Esophagus muscularis mucosa (tissue), 4 donors: ENCODE data around the gene SLC38A10. TPM values are rescaled to one million over a fixed set of nuclear protein-coding genes. Genes with fewer than 3 reads are reported as not detected.

ENCODE experiments used
- DNase-seq: peaks from one replicate; pipeline ENCODE4 v3.0.0-alpha.2; 2017; ENCODE audit errors: extremely low spot score
- H3K27ac ChIP-seq, 4 donors: fragments of 200-600 bp; sonication (generic); replicated peaks in 1 of 4; 1 replicate in 3 of 4; 2 replicates in 1 of 4; pipeline ENCODE4 v1.5.1; 2016 to 2019; ENCODE audit warnings: mild to moderate bottlenecking in 1 of 4
- H3K27me3 ChIP-seq, 4 donors: fragments of 200-600 bp; sonication (generic); one replicate each; pipeline versions ENCODE4 v1.5.1 to v1.6.0; 2016 to 2019
- H3K36me3 ChIP-seq, 4 donors: fragments of 200-600 bp; sonication (generic); one replicate each; pipeline ENCODE4 v1.5.1; 2016 to 2019
- H3K4me1 ChIP-seq, 4 donors: fragments of 200-600 bp; sonication (generic); one replicate each; pipeline ENCODE4 v1.5.1; 2016 to 2019
- H3K4me3 ChIP-seq, 4 donors: fragments of 200-600 bp; sonication (generic); 1 replicate in 2 of 4; 2 replicates in 2 of 4; pipeline ENCODE4 v1.5.1; 2016 to 2019; ENCODE audit warnings: mild to moderate bottlenecking in 4 of 4, moderate library complexity in 1 of 4
- H3K9me3 ChIP-seq, 4 donors: fragments of 200-600 bp; sonication (generic); 1 replicate in 3 of 4; 2 replicates in 1 of 4; pipeline ENCODE4 v1.5.1; 2016 to 2019
- EP300 ChIP-seq: sonication (generic); formaldehyde crosslinking; IDR thresholded peaks from one replicate; pipeline ENCODE4 v1.6.1; 2017; ENCODE audit warnings: antibody characterized with exemption
- POLR2A ChIP-seq: fragments of 450-650 bp; IDR thresholded peaks from one replicate; pipeline ENCODE4 v1.6.1; 2017; ENCODE audit warnings: antibody characterized with exemption, moderate library complexity, mild to moderate bottlenecking, low read depth
- POLR2AphosphoS5 ChIP-seq, 2 donors: sonication (generic); formaldehyde crosslinking; IDR thresholded peaks; one replicate each; pipeline ENCODE4 v1.6.1; 2017; ENCODE audit warnings: antibody characterized with exemption in 2 of 2
- WGBS: methylation state at CpG from one replicate; pipeline ENCODE4 v1.1.5; 2018; 5-methylcytosine and 5-hydroxymethylcytosine counted together
- intact Hi-C: fragments of 100-400 bp; cut with DNase I; formaldehyde crosslinking; loops from one replicate; pipeline ENCODE4 v1.15.1; 2023
- total RNA-seq, 4 donors: library from RNA; depleted of rRNA; stranded (reverse); fragments of >200 nt; gene quantifications; one replicate each; pipeline versions ENCODE4 v1.1.0 to v1.2.1, GENCODE V29; 2016
- TF ChIP-seq, protein P1 (sequence below), 3 experiments: fragments of 200-600 bp in 2 of 3; fragments of 450-650 bp in 1 of 3; sonication (generic) in 2 of 3; IDR thresholded peaks; one replicate each; pipeline ENCODE4 v1.5.1; 2017 to 2019; ENCODE audit warnings: antibody characterized with exemption in 3 of 3, mild to moderate bottlenecking in 2 of 3, moderate library complexity in 1 of 3

The SLC38A10 gene
- total RNA-seq, 4 donors from 2014 or later, result 78.0 to 103 (median 93.4) TPM

DNA sequence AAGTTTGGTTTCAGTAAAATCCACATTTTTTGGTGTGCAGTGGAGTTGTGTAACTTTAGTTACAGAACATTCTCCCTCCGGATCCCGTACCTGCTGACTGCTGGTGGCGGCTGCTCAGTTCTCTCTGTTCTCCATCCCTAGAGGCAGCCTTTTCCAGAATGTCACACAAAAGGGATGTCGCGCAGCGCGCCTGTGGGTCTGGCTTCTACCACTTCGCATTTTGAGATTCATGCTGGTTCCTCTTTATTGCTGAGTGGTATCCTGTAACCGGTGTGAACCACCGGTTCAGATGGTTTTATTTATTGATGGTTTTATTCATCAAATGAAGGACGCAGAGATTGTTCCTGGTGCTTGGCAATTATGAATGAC lies 71.4 kb downstream of the SLC38A10 start:
- intact Hi-C loops, result no loop called here
- Histone ChIP-seq H3K27ac (peak overlapping the region; percentile 32 to 69 (median 56)), H3K4me3 (peak overlapping the region; percentile 65 to 85 (median 80)), H3K4me1 (peaks cover 19 to 27% (median 24%) of the 10 kb centered on the region in 4 donors), H3K27me3 (no peaks in the 10 kb centered on the region), H3K9me3 (no peaks in the 10 kb centered on the region), H3K36me3 (peaks cover 7 to 22% (median 15%) of the 10 kb centered on the region in 4 donors)
- no peak for DNase-seq
- no peak for TF ChIP-seq POLR2A
- TF ChIP-seq EP300, result no peak
- TF ChIP-seq, protein P1, sequence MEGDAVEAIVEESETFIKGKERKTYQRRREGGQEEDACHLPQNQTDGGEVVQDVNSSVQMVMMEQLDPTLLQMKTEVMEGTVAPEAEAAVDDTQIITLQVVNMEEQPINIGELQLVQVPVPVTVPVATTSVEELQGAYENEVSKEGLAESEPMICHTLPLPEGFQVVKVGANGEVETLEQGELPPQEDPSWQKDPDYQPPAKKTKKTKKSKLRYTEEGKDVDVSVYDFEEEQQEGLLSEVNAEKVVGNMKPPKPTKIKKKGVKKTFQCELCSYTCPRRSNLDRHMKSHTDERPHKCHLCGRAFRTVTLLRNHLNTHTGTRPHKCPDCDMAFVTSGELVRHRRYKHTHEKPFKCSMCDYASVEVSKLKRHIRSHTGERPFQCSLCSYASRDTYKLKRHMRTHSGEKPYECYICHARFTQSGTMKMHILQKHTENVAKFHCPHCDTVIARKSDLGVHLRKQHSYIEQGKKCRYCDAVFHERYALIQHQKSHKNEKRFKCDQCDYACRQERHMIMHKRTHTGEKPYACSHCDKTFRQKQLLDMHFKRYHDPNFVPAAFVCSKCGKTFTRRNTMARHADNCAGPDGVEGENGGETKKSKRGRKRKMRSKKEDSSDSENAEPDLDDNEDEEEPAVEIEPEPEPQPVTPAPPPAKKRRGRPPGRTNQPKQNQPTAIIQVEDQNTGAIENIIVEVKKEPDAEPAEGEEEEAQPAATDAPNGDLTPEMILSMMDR (IDR thresholded peaks at IDR 0.05), result no peak
- no peak for TF ChIP-seq POLR2AphosphoS5 (IDR thresholded peaks at IDR 0.05)
- WGBS, result 26% methylated on average over 9 of the region's 11 CpGs

DNA sequence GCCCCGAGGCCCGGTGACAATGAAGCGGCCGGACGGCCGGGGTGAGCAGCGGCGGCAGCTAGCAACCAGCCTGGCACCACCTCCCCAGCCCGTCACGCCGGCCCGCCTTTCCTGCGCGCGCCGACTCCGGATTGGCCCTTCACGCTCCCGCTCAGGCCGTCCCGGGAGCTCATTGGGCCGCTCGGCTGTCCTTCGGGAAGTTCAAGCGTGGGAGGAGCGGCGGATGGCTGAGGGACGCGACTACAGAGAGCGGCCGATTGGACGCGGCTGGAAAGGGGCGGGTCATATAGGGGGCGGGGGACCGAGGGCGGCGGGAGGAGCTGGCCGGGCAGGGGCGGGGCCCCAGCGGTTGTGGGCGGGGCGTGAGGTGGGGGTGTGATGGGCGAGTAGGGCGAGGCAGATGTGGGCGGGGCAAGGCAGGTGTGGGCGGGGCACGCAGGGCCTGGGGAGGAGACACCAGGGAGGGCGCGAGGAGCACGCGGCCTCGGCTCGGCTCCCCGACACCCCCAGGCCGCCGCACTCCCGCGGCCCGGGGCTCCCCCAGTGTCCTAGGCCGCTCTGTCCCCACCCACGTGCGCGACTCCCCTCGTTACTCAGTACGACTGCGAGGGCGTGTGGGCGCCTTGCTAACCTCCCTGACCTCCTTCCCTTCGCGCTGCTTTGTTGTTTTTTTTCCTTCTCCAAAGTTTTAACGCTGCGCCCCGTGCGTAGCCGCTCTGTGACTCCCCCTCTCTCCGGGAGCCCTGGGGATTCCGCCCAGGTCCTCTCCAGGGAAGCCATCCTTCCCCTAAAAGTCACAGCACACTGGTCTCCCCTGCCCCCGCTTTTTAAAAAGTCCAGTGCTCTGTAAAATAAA lies 72.0 kb downstream of the SLC38A10 start, which contains the start of gene CEP131:
Gene CEP131 (minus strand): TSS at position 60 of the 856 bp plus-strand sequence. CDS start 2,909 bp downstream, outside the sequence.
- TF ChIP-seq EP300 (no peak), POLR2AphosphoS5 (IDR thresholded peaks at IDR 0.05) (peak; percentile 37 to 76)
- peak within 1 kb of the TSS; percentile 65 to 85 (median 80) for H3K4me3 ChIP-seq
- peaks cover 19 to 27% (median 24%) of the 10 kb centered on the region in 4 donors for H3K4me1 ChIP-seq
- WGBS, result 1% methylated on average over 36 of the region's 79 CpGs
- intact Hi-C loops, result no loop called here
- H3K36me3 ChIP-seq, result peaks cover 7 to 18% (median 10%) of the 10 kb centered on the region in 4 donors
- H3K27me3 ChIP-seq, result no peaks in the 10 kb centered on the region
- peak within 1 kb of the TSS; percentile 32 to 69 (median 58) for H3K27ac ChIP-seq
- H3K9me3 ChIP-seq, result no peaks in the 10 kb centered on the region
- DNase-seq, result peak; percentile 100

DNA sequence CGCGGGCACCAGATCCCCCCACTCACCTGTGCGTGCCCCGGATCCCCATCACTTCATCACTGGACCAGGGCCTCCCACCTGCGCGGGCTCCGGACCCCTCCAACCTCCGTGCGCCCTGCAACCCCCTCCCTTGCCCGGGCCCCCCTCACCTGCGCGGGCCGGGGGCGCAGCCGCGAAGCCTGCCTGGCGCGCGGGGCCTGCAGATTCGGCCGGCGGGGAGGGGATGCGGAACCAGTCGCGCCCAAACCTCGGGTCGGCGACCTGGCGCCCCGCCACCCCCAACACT lies 72.5 kb downstream of the SLC38A10 start:
- peaks cover 19 to 27% (median 24%) of the 10 kb centered on the region in 4 donors for H3K4me1 ChIP-seq
- H3K27me3 ChIP-seq, result no peaks in the 10 kb centered on the region
- TF ChIP-seq, protein P1 (IDR thresholded peaks at IDR 0.05), result no peak
- TF ChIP-seq EP300, result no peak
- no peak for TF ChIP-seq POLR2AphosphoS5 (IDR thresholded peaks at IDR 0.05)
- no peak for TF ChIP-seq POLR2A
- WGBS, result 0% methylated on average over 1 of the region's 30 CpGs
- peak overlapping the region in 3 of 4 donors; percentile 24 to 58 (median 54) for H3K27ac ChIP-seq
- DNase-seq, result no peak
- peaks cover 7 to 18% (median 10%) of the 10 kb centered on the region in 4 donors for H3K36me3 ChIP-seq
- no peaks in the 10 kb centered on the region for H3K9me3 ChIP-seq
- intact Hi-C loops, result no loop called here
- H3K4me3 ChIP-seq, result peak overlapping the region; percentile 65 to 85 (median 80)

DNA sequence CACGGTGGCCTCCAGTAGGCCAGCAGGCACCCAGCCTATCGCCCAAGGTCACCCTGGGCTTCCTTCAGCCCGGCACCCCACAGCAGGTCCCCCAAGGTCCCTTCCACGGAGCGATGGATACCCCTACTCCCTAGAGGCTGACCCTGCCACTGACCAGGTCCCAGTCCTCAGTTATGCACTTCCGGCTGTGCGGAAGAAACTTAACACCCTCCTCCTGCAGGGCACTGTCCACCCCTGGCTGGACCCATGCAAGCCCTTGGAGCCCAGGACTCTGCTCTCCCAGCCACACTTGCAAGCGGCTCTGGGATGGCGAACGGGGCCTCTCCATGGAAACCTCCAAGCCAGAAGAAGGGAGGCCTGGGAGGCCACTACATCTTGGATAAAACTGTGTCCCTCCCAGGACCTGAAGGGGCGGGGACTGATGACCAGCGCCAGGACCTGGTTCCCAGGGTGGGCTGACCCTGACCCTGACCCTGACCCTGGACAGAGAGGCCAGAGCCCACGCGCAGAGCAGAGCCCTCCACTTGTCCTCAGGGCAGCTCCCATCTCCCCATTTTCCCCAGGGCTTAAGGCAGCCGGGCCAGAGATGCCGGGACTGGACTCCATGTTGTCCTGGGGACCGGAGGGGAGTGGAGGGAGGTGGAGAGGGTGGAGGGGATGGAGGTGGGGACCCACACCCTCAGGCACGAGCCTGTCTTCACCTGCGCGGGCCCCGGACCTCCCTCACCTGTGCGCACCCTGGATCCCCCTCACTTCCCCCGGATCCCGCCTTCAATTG lies 73.1 kb downstream of the SLC38A10 start:
- peak overlapping the region; percentile 65 to 85 (median 80) for H3K4me3 ChIP-seq
- TF ChIP-seq POLR2A (no peak), EP300 (no peak), POLR2AphosphoS5 (IDR thresholded peaks at IDR 0.05) (no peak)
- TF ChIP-seq, protein P1 (IDR thresholded peaks at IDR 0.05), result no peak
- H3K27ac ChIP-seq, result peak overlapping the region in 3 of 4 donors; percentile 24 to 58 (median 54)
- no peaks in the 10 kb centered on the region for H3K27me3 ChIP-seq
- no peak for DNase-seq
- 35% methylated on average over 9 of the region's 24 CpGs for WGBS
- intact Hi-C loops, result no loop called here
- H3K4me1 ChIP-seq, result peaks cover 19 to 27% (median 24%) of the 10 kb centered on the region in 4 donors
- no peaks in the 10 kb centered on the region for H3K9me3 ChIP-seq
- peaks cover 7 to 23% (median 10%) of the 10 kb centered on the region in 4 donors for H3K36me3 ChIP-seq
